ENCODE results near the gene DDR1.
"Not testable (repeated sequence)": the region's sequence is repeated elsewhere in the genome, so short reads cannot be mapped to it uniquely, and the experiment has no call there.

Gene DDR1

GRCh38 chr6:30894381-30894780, 10.1 kb downstream of the DDR1 start:
- no peak for DNase-seq (ENCODE audit: low read depth)

- no peak for DNase-seq (ENCODE audit: low read depth)
Observed at GRCh38 chr6:30894935-30895334, 10.6 kb downstream of the DDR1 start.

GRCh38 chr6:30895343-30895742, 11.0 kb downstream of the DDR1 start:
- no peak for DNase-seq (ENCODE audit: low read depth)

- no peak for DNase-seq (ENCODE audit: low read depth)
Observed at GRCh38 chr6:30896541-30896940, 12.2 kb downstream of the DDR1 start.

GRCh38 chr6:30897882-30898281, 13.6 kb downstream of the DDR1 start:
- DNase-seq (ENCODE audit: low read depth), result no peak

GRCh38 chr6:30898750-30899360, 14.5 kb downstream of the DDR1 start:
- no peak for DNase-seq (ENCODE audit: low read depth)

- no peak for DNase-seq (ENCODE audit: low read depth)
Observed at GRCh38 chr6:30900863-30901417, 16.6 kb downstream of the DDR1 start.

- no peak for DNase-seq (ENCODE audit: low read depth)
Observed at GRCh38 chr6:30901436-30901835, 17.1 kb downstream of the DDR1 start.

GRCh38 chr6:30902196-30902595, 17.9 kb downstream of the DDR1 start:
- not testable (repeated sequence) for DNase-seq (ENCODE audit: low read depth)

- no peak for DNase-seq (ENCODE audit: low read depth)
Observed at GRCh38 chr6:30902709-30903108, 18.4 kb downstream of the DDR1 start.

GRCh38 chr6:30903236-30903635, 18.9 kb downstream of the DDR1 start:
- DNase-seq (ENCODE audit: low read depth), result no peak

- not testable (repeated sequence) for DNase-seq (ENCODE audit: low read depth)
Observed at GRCh38 chr6:30907290-30907757, 23.0 kb downstream of the DDR1 start.

- peak; percentile 90 for DNase-seq (ENCODE audit: low read depth)
Observed at GRCh38 chr6:30907758-30908591, 23.7 kb downstream of the DDR1 start, which contains the start of gene GTF2H4. GTF2H4 (plus strand) TSS chr6:30908207.

GRCh38 chr6:30908700-30909099, 24.4 kb downstream of the DDR1 start:
- DNase-seq (ENCODE audit: low read depth), result no peak

GRCh38 chr6:30910473-30910872, 26.2 kb downstream of the DDR1 start:
- DNase-seq (ENCODE audit: low read depth), result not testable (repeated sequence)

- DNase-seq (ENCODE audit: low read depth), result no peak
Observed at GRCh38 chr6:30912746-30913520, 28.6 kb downstream of the DDR1 start.

- no peak for DNase-seq (ENCODE audit: low read depth)
Observed at GRCh38 chr6:30913721-30914075, 29.4 kb downstream of the DDR1 start.

GRCh38 chr6:30914076-30914853, 29.9 kb downstream of the DDR1 start, which contains the start of gene VARS2:
VARS2 (plus strand) TSS chr6:30914238; CDS start chr6:30914837, 599 bp downstream.
- peak; percentile 68 for DNase-seq (ENCODE audit: low read depth)

GRCh38 chr6:30914854-30915590, 30.7 kb downstream of the DDR1 start:
- DNase-seq (ENCODE audit: low read depth), result no peak

- DNase-seq (ENCODE audit: low read depth), result no peak
Observed at GRCh38 chr6:30915591-30915946, 31.2 kb downstream of the DDR1 start.

- DNase-seq (ENCODE audit: low read depth), result no peak
Observed at GRCh38 chr6:30917041-30917440, 32.7 kb downstream of the DDR1 start.
